ENCODE data around the gene RTL9.

DNA sequence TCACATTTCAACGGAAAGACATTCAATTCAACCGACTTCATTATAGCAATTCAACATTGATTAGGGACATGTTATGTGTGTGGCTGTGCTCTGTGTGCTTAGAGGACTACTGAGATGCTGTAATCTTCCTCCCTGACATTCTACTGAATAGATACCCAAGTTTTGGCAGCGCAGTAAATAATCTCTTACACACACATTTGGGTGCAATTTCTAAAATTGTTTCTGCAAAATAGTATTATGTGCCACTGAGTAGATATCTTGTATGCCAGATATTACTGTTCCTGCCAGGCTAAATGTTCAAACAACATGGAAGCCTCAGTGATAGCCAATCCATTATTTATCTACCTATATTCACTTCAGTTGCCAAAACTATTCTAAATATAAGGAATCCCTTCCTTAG lies 41.3 kb downstream of the RTL9 start:
- TF ChIP-seq ZNF274 (IDR thresholded peaks at IDR 0.05; ENCODE audit: low read depth, low read length), result no peak
- TF ChIP-seq YY1 (IDR thresholded peaks at IDR 0.05; ENCODE audit: insufficient read depth, insufficient read length), result no peak
- no peak for TF ChIP-seq SUZ12 (IDR thresholded peaks at IDR 0.05; ENCODE audit: extremely low read depth, insufficient read depth, insufficient read length)
